Measurements from ENCODE around the gene ATP5F1E. TPM values are rescaled to one million over a fixed set of nuclear protein-coding genes. Genes with fewer than 3 reads are reported as not detected.

ATP5F1E gene
- total RNA-seq, 1 donor from 2014 or later = 102 TPM

DNA sequence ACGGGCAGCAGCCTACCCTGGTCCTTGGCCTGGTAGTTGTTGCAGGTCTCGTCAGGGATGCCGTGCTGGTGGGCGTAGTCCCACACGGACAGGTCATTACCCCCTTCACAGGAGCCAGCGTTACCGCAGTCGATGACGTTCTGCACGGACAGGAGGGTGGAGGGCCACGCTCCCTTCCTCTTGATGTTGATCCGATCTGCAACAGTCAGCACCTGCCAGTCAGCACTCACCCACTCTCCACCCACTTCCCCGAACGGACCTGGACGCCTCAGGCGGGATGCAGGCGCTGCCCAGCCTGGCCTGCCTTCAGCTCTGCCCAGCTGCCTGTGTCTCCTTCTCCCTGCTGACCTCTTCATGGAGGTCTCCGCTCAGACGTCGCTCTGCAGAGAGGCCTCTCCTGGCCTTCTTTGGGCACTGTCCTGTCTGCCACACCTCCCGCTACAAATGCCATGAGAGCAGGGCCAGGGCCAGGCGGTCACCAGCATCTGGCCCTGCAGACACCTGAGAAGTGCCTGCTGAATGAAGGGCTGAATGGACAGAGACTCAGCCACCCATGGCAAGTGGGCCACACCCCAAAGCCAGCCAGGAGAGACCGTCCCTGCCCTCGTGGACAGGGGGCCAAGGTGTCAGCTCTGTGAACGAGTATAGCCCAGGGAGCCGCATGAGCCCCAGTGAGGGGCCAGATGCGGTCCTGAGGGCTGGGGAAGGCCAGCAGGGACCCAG lies 30.5 kb downstream of the ATP5F1E start:
- H3K27ac Mint-ChIP-seq (ENCODE audit: unreplicated experiment) = no peak overlapping the region

DNA sequence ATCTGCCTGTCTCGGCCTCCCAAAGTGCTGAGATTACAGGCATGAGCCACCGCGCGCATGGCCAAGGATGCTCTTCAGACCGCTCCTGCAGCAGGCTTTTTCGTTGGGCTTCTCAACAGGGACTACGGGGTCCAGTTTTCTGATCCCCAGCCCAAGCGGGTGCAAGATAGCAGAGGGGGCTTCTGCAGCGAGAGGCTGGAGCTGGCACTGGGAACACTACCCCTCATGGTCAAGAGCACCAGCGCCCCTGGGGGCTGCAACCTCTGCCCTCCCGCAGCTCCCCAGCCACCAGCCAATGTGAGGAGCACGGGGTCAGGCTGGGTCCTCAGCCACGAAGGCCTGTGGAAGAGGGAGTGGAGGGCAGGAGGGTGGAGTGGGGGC lies 31.1 kb downstream of the ATP5F1E start:
- H3K4me1 Mint-ChIP-seq (ENCODE audit: unreplicated experiment) = peaks cover 26% of the 10 kb centered on the region
- peaks cover 10% of the 10 kb centered on the region for H3K27me3 Mint-ChIP-seq (ENCODE audit: unreplicated experiment)
- no peak overlapping the region for H3K4me3 Mint-ChIP-seq (ENCODE audit: unreplicated experiment)
- no peak overlapping the region for H3K27ac Mint-ChIP-seq (ENCODE audit: unreplicated experiment)
- H3K36me3 Mint-ChIP-seq (ENCODE audit: low read depth, unreplicated experiment) = peaks cover 37% of the 10 kb centered on the region
- H3K9me3 Mint-ChIP-seq (ENCODE audit: unreplicated experiment) = no peaks in the 10 kb centered on the region
- TF ChIP-seq, protein P1, sequence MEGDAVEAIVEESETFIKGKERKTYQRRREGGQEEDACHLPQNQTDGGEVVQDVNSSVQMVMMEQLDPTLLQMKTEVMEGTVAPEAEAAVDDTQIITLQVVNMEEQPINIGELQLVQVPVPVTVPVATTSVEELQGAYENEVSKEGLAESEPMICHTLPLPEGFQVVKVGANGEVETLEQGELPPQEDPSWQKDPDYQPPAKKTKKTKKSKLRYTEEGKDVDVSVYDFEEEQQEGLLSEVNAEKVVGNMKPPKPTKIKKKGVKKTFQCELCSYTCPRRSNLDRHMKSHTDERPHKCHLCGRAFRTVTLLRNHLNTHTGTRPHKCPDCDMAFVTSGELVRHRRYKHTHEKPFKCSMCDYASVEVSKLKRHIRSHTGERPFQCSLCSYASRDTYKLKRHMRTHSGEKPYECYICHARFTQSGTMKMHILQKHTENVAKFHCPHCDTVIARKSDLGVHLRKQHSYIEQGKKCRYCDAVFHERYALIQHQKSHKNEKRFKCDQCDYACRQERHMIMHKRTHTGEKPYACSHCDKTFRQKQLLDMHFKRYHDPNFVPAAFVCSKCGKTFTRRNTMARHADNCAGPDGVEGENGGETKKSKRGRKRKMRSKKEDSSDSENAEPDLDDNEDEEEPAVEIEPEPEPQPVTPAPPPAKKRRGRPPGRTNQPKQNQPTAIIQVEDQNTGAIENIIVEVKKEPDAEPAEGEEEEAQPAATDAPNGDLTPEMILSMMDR (IDR thresholded peaks at IDR 0.05; ENCODE audit: unreplicated experiment) = no peak
- no peak for DNase-seq (ENCODE audit: low spot score)

More for the DNA sequence above, 30.5 kb downstream of the ATP5F1E start:
- Mint-ChIP-seq H3K4me1 (ENCODE audit: unreplicated experiment) (peaks cover 26% of the 10 kb centered on the region), H3K9me3 (ENCODE audit: unreplicated experiment) (no peaks in the 10 kb centered on the region), H3K4me3 (ENCODE audit: unreplicated experiment) (no peak overlapping the region), H3K36me3 (ENCODE audit: low read depth, unreplicated experiment) (peaks cover 36% of the 10 kb centered on the region), H3K27me3 (ENCODE audit: unreplicated experiment) (peaks cover 8% of the 10 kb centered on the region)
- no peak for DNase-seq (ENCODE audit: low spot score)
- TF ChIP-seq, protein P1 (IDR thresholded peaks at IDR 0.05; ENCODE audit: unreplicated experiment) = no peak

DNA sequence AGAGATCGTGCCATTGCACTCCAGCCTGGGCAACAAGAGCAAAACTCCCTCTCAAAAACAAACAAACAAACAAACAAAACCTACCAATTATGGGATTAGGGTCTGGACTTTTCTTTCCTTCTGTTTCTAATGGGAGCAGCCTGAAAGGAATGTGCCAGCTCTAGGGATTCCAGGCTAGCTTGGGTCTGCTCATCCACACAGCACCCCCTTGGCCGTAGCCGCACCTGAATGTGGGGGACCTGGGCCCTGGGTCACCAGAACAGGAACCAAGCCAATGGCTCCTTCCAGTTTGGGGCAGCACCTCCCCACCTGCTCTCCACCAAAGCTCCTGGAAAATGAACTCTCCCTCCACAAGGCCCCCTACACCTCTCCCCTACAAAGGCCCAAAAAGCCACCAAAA lies 31.8 kb downstream of the ATP5F1E start:
- H3K9me3 Mint-ChIP-seq (ENCODE audit: unreplicated experiment) = no peaks in the 10 kb centered on the region
- peaks cover 45% of the 10 kb centered on the region for H3K36me3 Mint-ChIP-seq (ENCODE audit: low read depth, unreplicated experiment)
- no peak for DNase-seq (ENCODE audit: low spot score)
- H3K27me3 Mint-ChIP-seq (ENCODE audit: unreplicated experiment) = peaks cover 8% of the 10 kb centered on the region
- H3K4me1 Mint-ChIP-seq (ENCODE audit: unreplicated experiment) = peaks cover 21% of the 10 kb centered on the region
- no peak overlapping the region for H3K27ac Mint-ChIP-seq (ENCODE audit: unreplicated experiment)
- TF ChIP-seq, protein P1 (IDR thresholded peaks at IDR 0.05; ENCODE audit: unreplicated experiment) = no peak
- H3K4me3 Mint-ChIP-seq (ENCODE audit: unreplicated experiment) = no peak overlapping the region

DNA sequence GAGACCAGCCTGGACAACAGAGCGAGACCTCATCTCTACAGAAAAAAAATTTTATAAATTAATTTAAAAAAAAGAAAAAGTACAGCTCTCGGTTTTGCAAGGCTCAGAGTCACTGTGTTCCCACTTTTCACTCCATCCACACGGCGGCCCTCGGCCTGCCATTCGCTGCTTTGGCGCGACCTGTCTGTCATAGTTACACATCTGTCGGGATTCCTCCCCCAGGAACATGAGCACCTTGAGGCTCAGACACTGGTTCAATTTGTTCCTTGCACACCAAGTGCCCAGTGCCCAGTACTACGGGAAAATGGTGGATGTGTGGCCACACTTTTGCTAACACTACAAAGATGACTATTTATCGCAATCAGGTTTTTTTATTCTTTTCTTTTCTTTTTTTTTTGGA lies 33.5 kb downstream of the ATP5F1E start:
- Mint-ChIP-seq H3K27ac (ENCODE audit: unreplicated experiment) (no peak overlapping the region), H3K4me3 (ENCODE audit: unreplicated experiment) (peak overlapping the region; percentile 31), H3K36me3 (ENCODE audit: low read depth, unreplicated experiment) (peaks cover 45% of the 10 kb centered on the region), H3K4me1 (ENCODE audit: unreplicated experiment) (peaks cover 6% of the 10 kb centered on the region), H3K9me3 (ENCODE audit: unreplicated experiment) (no peaks in the 10 kb centered on the region), H3K27me3 (ENCODE audit: unreplicated experiment) (peaks cover 4% of the 10 kb centered on the region)
- DNase-seq (ENCODE audit: low spot score) = no peak
- TF ChIP-seq, protein P1 (IDR thresholded peaks at IDR 0.05; ENCODE audit: unreplicated experiment) = no peak

DNA sequence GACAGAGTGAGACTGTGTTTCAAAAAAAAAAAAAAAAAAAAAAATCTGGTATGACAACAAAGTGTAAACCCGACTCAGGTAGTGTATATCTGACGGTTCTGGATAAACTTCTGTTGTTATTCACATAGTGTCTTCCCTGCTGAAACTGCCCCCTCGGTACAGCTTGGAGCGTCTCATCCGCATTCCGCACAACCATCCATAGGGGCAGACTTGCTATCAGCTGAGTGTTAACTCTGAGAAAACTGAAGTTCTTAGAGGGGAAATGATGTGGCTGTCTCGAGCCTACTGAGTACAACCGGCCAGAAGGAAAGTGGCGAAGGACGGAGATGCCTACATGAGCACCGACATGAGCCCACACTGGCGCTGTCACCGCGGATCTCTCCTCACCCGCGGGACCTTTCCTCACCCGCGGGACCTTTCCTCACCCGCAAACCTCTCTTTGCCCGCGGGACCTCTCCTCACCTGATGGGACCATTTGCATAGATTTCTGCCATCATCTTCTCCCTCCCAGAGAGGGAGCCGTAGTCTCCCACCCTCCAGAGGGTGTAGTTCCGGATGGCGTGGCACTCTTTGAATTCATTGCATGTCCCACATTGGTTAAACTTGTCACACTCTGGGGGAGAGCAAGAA lies 34.9 kb downstream of the ATP5F1E start:
- TF ChIP-seq, protein P1 (IDR thresholded peaks at IDR 0.05; ENCODE audit: unreplicated experiment) = no peak
- Mint-ChIP-seq H3K36me3 (ENCODE audit: low read depth, unreplicated experiment) (peaks cover 42% of the 10 kb centered on the region), H3K4me1 (ENCODE audit: unreplicated experiment) (no peaks in the 10 kb centered on the region), H3K27ac (ENCODE audit: unreplicated experiment) (peak overlapping the region; percentile 61), H3K4me3 (ENCODE audit: unreplicated experiment) (peak overlapping the region; percentile 34), H3K9me3 (ENCODE audit: unreplicated experiment) (no peaks in the 10 kb centered on the region), H3K27me3 (ENCODE audit: unreplicated experiment) (peaks cover 4% of the 10 kb centered on the region)
- DNase-seq (ENCODE audit: low spot score) = no peak
